Stimulated activated CD8-positive, alpha-beta memory T cell treated with anti-CD3 and anti-CD28 coated beads, Interleukin-7, amount 100 ng/mL, for 24 hours (primary cell): ENCODE measurements around the gene PARD3B.

Source experiments
- DNase-seq: peaks from one replicate; pipeline ENCODE4 v3.0.0-alpha.2; 2020; ENCODE audit warnings: low read depth

The PARD3B gene

DNA sequence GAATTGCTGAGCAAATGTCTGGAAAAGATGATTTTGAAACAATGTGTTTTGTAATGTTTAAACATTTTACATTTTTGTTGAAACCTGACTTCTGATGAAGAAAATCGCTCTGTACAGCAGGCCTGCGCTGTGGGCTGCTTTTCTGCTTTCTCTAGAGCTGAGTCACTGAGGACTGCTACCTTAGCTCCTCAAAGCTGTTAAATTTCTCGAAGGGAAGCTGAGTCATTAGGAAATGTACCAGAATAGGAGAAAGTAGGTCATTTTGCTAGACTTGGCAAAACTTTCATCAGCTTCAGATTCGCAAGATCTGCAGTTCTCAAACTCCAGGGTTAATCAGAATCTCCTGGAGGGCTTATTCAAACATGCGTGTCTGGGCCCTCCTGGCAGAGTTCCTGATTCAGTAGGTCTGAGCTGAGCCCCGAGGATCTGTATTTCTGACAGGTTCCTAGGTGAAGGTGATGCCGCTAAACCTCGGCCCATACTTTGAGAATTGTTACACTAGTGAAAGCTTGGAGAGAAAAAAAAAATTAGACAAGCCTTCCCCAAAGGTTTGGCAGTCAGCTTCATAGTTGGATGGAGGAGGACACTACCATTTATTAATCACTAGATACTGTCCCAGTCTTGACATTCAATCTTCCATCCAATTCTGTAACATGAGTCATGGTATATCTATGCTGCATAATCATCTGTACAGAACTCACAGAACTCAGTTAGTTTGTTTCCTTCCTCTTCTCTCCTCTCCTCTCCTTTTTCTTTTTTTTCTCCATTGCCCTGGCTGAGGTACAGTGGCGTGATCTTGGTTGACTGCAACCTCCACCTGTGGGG is 297.6 kb downstream of the PARD3B start:
- DNase-seq, result no peak

DNA sequence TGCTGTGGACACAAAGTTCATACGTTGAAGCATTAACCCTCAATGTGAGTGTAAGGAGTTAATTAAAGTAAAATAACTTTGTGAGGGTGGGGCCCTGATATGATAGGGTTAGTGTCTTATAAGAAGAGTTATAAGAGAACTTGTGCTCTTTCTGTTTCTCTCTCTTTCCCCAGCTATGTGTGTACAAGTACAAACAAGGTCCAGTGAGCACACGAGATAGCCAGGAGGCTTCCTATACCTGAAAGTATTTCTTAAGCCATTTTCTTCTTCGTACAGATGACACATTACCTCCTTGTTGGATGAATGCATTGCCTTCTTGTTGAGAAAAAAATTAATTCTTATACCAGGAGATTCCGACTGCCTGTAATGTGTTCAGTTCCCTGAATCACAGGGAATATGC is 301.2 kb downstream of the PARD3B start:
- no peak for DNase-seq

DNA sequence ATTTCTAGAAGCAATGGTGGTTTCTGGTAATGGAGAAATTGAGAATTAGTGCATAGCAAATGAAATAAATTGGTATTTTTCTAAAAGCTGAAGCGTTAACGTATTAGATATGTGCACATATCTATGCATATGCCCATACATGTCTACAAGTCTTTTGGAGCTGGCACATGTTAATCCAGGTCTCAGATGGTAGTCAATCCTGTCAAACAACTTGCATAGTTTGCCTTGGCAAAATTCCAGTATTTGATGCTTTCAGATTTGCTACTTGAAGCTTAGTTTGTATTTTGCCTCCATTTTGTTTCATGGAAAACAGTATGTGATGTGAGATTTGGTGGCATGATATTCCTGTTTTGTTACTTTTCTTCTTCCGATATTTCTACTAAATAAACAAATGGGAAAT is 304.6 kb downstream of the PARD3B start:
- no peak for DNase-seq

DNA sequence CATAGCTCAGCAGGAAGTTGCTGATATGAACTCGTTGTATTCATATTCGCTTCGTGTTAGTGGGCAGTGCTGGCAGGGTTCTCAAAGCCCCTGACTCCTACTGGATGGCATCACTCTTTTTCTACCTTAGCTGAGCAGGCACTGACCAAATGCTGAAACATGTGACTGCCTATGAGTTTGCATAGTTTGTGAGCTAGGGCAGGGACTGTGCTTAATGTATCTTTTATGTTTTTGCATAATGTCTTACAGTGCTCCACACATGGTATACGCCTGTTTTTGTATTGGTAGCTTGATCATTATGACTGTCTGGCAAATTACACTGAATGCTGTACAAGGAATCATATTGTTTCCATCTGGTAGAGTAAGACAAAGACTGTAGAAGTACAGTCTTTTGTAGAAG is 305.3 kb downstream of the PARD3B start:
- no peak for DNase-seq

DNA sequence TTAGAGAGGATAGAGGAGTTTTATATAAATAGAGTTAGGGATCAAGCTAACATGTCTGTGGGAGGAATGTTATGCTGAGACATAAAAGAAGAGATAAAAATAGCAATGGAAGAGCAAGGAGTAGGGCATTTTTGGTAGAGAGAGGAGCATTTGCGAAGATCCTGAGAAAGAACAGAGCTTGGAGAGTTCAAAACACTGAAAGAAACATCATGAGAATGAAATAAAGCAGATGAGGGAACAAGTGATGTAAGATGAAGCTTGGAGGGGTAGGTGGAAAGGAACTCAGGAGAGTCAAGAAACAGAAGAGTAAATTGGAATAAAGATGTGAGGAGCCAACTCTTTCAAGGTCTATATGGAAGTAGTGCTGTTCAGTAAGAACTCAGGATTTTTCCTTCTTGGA is 308.6 kb downstream of the PARD3B start:
- DNase-seq, result no peak

DNA sequence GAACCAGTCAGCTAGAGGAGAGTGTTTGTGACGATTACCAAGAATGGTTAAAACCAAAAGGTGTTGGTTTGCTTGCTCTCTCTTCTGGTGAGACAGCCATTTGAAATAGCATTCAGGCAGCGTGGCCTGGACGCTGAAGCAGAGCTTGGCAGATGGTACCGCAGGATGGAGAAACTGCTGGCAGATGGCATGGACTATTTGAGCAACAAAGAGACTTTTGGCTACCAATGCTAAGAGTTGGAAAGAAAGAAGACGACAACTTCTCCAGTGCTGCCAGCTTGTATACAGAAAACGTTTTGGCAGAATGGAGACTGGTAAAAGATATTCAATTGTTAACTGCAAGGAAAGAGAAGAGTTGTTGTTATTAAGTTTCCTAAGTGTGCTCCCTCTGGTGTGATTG is 315.0 kb downstream of the PARD3B start:
- no peak for DNase-seq

DNA sequence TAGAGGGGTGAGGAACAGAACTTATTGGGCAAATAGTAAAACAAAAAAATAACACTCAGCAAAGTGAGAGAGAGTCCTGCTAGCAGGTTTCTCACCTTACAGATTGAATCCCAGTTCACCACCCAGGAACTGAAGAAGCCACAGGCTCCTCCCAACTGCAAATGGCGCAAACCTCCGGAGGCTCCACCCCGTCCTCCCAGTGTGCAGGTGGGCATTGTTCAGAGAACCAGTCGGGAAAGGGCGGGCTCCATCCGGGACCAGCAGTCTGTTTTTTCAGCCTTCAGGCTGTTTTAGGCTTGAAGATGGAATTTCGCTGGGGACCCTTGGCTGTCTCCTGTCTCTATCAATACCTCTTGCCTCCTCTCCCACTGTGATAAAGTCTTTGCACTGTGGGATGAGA is 317.5 kb downstream of the PARD3B start:
- DNase-seq, result no peak

DNA sequence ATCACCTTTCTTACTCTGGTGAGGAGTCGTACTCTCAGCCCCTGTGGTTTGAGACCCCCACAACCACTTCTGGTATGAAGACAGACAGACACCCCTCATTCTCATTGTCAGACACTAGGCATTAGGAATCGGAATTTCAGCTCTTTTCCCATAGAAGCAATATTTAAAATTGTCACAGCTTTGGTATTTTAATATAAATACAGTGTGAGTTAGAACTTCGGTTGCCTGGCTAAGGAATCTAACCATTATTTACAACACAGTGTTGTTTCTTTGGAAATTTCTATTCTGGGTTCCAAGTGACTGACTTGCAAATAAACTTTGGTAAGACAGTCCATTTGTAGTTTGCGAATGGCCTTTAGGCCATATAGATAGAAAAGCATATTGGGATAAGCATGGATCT is 318.1 kb downstream of the PARD3B start:
- no peak for DNase-seq

DNA sequence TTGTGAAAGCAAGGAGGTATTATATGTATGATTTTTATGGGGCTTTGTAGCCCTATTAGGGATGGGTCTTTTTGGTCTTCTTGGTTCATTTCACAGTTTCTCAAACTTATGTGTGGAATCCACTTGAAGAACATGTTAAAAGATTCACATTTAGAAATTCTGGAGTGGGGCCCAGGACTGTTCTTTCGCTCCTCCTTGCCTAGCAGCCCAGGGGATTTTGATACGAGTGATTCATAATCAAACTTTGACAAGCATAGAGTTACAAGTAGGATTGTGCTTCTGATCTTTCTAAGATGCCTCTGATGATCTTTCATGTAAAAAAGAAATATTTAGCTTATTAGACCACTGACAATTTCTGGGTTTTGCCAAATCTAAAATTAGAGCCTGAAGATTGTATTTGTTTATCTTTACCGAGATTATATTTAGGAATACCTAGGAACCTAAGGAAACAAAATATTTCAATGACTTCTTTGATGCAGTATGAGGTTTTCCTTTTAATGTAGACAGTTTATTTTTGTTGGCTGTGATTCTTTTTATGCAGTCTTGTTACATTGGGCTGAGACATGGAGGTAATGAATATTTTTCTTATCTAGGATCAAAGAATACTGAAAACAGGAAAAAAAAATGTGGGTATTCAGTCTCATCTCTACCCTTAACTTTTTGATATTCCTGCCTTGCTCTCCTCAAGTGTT is 324.0 kb downstream of the PARD3B start:
- DNase-seq, result no peak

DNA sequence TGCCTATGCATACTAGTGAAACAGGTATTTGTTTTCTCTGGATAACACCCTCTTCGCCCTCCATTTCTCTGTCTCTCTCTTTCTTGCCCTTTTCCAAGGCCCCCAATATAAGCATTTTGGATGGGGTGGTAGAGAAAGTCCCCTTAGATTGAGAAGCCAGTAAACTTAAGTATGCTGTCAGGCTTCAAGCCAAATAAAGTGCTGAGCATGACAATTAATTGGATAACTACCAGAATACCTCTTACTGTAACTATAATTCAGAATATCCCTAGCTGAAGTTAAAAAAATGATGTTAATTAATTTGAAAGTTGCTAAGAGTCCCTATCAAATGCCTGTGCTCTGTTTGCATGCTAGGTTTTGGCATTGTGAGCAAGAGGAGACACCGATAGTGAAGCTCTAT is 324.8 kb downstream of the PARD3B start:
- DNase-seq, result no peak

DNA sequence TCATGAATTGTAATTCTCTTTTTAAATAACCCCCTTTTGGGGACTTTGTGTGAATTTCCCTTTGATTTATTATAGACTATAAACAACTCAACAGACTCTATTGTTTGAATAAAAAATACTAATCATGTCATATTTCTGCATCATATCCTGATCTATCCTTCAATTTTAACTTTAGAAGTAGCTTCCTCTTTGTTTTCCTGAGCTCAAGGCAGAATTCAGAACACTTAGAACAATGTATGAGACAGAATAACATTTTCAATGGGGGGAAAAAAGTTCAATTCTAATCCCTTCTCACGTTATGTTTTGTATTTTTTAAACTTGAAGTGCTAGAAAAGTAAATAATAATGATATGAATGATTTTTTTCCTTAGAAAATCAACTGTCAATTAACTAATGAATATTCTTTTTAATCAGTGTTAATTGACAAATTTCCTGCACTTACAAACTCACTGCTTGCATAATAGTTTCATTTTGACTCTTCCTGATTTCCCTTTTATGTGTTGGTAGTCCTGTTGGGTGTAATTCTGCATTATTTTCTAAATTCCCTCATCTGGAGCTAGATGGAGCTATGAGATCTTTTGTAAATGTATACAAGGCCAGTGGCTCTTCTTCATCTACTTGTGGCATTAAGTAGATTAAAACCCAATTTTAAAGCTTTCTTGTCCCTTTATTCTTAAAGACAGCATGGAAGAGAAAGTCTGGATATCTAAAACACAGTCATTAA is 326.1 kb downstream of the PARD3B start:
- DNase-seq, result no peak

DNA sequence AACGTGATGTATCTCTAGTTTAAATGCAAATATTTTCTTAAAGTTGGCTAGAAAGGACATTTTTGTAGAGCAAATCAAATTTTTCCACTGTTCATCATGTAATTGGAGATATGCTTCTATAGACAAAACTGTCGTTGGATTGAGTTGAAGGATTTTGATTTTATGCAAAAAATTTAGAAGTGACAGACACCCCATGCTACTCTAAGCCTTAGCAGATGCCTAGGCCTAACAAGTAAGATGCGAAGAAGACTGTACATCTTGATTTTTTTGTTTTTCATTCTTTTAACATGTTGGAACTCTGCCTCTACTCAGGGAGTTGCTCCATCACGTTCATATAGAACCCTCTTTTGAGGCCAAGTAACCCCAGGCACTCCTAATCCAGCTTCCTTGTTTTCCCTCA is 331.0 kb downstream of the PARD3B start:
- no peak for DNase-seq

DNA sequence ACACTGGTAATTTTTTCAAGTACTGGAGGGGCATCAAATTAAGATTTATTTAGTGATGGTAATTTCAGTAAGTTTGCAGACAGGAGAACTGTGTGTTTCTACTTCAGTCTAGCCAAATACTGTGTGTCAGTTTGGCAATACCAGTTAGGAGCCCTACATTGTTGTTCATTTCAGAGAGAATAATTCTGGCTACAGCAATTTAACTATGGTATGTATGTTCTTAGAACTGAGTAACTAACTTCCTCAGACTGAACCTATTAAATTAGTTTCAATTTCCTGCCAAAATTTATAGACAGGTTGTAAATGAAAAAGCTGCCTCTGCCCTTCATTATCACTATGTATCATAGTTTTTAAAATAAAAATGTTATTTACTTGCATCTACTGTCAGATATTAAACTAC is 332.4 kb downstream of the PARD3B start:
- DNase-seq, result no peak

DNA sequence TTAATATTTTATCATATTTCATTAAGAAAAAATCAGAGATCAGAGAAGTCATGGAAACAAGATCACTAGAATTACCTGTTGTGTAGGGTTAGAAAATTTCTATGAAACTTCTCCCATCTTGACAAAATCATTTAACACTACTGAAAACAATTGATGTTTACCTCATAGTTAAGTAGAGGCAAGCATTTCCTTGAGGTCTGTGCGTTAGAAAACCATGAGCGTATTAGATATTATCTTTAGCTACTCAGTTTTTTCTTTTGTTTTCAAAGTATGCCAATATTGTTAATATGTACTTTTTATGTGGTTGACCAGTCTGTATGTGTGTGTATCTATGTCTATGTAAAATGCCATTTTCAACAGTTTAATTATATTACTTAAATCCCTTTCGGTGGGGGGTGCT is 335.7 kb downstream of the PARD3B start:
- DNase-seq, result no peak

DNA sequence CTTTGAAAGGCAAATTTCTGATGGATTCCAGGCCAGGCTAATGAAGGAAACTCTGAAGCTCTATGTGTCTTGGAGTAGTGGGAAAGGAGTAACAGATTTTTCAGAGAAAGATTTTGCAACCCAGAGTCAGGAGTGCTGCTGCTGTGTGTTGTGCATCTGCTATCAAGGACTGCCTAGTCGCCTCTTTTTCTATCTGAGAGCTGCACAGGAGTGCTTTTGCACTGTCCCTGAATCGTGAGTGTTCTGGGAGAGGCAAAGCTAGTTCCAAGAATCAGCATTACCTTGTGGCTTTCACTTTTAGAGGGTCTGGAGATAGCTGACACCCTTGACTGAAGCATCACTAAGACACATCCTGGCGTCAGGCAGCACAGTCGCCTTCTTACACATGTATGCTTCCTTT is 336.4 kb downstream of the PARD3B start:
- DNase-seq, result no peak

DNA sequence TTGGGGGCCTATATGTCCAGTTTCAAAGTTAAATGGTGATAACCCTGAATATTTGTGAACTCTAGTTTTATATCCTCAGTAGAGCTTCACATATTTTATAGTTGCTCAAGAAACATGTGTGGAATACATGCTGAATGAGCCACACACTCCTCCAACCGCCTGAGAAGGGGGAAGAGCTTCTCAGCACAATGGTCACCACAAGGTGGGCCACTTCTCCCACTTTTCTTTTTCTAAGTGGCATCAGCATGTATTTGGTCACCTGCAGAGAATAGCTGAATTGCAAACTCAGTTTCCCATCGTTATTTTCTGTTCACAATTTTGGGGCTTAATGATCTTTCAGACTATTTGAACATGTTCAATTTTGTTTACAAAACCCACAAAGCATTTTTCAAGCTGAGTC is 340.5 kb downstream of the PARD3B start:
- no peak for DNase-seq

DNA sequence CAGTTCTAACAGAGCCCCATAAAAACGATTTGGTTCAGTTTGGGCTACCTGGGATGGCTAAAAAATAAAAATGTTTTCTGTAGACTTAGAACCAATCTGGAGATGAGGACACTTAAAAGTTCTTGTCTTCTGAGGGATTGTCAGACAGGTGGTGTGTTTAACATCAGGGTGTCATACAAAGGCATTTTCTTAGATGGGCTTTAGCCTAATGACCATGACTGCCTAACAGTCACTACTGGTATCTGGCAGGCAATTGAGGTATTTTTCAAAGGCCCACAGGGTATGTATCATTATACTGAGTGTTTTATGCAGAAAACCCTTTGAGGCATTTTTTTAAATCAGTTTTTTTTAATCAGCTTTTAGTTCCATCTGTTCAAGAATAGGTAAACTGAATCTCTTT is 341.4 kb downstream of the PARD3B start:
- DNase-seq, result no peak

DNA sequence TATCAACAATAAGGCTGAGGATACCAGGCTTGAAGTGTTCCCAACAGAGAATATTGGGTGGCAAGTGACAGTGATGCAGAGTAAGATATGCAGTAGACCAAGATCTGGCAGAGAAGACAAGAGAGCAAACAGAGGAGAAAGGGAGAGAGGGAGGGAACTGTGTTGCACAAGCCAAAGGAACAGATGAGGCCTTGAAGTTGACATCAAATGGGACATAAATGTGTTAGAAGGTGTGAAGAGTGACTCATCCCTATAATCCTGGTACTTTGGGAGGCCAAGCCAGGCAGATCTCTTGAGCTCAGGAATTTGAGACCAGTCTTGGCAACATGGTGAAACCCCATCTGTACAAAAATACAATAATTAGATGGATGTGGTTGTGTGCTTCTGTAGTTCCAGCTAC is 342.9 kb downstream of the PARD3B start:
- DNase-seq, result no peak

DNA sequence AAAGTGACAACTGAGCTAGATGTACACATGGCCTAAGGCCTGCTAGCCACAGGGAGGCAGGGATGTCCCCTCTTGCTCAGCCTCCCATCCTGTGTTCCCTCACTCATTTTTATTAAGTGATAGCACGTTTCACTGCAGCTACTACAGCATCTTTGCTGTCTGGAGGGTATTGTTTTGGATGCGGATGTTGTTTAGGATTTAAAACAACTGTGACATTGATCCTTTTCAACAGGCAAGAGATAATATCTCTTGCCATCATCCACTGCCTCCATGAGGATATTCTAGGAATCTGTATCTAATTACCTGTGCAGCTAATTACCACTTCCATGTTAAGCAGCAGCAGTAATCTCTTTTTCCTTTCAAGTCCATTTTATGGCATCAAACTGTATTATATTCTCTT is 345.4 kb downstream of the PARD3B start:
- no peak for DNase-seq

DNA sequence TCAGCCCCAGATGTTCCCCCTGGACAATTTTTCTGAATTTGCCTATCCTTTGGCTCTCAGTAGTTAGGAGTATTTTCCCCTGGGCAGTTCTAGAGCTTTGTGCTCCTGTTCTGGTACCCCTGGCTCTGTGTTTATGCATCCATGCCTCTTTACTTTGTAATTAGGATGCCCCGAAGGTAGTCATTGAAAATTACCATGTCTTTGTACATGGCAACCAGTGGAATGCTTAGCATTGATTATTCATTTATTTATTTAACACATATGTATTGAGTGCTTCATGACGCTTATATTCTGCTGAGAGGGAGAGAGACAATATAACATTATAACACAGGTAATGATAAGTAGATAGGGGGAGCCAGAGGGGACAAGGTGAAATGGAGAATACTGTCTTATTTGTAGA is 346.5 kb downstream of the PARD3B start:
- DNase-seq, result no peak

DNA sequence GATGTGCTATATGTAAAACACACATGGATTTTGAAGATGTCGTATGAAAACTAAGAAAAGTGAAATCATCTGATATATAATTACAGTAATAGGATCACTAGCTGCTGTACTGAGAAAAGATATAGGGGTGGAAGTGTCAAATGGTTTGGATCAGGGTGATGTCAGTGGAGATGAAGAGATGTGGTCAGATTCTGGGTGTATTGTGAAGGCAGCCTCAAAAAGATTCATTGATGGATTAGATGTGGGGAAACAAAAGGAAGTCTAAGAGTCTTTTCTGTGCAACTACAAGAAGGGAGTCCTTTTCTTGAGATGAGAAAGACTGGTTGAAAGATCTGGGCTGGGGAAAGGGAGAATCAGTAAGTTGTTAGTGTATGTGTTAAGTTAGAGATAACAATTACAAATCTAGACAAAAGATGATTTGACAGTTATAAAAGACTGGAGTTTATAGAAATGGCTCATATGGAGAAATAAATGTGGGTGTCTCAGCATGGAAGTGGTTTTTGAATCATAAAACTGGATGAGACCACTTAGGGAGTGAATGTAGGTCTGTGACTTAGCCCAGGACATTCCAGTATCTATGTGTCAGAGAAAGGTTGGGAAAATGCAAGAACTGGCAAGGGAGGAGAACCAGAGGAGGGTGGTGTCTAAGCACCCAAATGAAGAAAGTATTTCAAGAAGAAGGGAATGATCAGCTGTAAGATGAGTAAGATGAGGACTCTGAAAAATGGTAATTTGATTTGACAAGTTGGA is 347.4 kb downstream of the PARD3B start:
- no peak for DNase-seq

DNA sequence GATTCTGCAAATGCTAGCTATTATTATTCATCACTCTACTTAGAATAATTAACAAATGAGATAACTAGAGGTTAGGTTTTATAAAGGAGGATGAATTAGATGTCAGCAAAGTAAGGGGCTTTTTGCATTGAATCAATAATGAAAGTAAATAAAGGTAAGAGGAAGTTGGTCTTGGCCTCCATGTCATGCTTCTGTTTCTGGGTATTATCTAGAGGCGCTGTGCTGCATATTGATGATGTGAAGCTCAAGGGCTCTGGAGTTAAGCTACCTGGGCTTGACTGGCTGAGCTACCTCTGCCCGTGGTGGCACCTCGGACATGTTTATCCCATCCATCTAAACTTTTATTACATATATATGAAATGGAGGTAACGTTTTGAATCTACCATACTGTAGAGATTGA is 350.9 kb downstream of the PARD3B start:
- DNase-seq, result no peak

DNA sequence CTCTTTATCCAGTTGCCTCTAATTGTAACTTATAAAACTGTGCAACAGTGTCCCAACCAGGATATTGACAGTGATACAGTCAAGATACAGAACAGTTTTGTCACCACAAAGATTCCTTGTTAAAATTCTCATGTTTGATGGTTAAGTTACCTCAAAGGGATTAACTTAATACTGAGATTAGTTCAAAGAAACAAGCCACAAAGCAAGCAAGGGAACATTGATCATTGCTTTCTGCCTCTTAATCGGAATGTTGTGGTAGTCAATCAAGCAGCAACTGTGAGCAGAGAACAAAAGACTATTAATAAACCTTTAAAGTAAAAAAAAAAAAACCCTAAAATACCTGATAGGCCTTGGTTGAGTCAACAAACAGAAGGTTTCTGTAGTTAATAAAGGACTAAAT is 352.3 kb downstream of the PARD3B start:
- DNase-seq, result no peak
